ENCODE measurements around the gene SPINK1.

- no peak for TF ChIP-seq CTCF (IDR thresholded peaks at IDR 0.05; ENCODE audit: insufficient read depth, low read depth, low read length)
- TF ChIP-seq EZH2 (IDR thresholded peaks at IDR 0.05; ENCODE audit: insufficient read depth, low read length) = no peak
Measured at GRCh38 chr5:147844846-147845245, 13.4 kb upstream of the SPINK1 start.

Data from astrocyte (in vitro differentiated cells and primary cell).